Mucosa of gallbladder (tissue), 1 donor: ENCODE results near the gene OR56A1. TPM values are rescaled to one million over a fixed set of nuclear protein-coding genes. Genes with fewer than 3 reads are reported as not detected.

Experiments used
- DNase-seq: peaks from one replicate; pipeline ENCODE4 v3.0.0-alpha.2; 2020; ENCODE audit warnings: low spot score
- total RNA-seq: library from RNA; stranded (reverse); gene quantifications from one replicate; pipeline ENCODE4 v1.2.1, GENCODE V29; 2021
- donor health status: DM: no; HTN: no; CAD: no.

The OR56A1 gene
- total RNA-seq, 1 donor from 2014 or later = 0.03 TPM

DNA sequence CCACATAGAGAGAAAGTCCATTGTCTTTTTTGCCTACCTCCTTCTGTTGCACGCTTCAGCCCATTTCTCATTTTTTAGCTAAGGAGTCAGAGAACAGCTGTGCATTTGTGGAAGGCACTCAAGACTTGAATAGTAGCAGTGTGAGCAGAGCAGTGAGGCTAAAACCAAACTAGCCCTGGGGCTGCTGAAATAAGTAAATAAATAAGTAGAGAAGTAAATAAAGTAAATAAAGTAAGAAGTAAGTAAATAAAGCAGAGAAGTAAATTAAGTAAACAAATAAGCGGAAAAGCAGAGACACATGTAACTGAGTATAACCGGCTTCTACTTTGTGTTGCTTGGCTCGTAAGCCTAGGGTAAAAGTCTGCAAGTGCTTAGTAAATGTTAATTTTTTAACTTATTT is 41.4 kb downstream of the OR56A1 start:
- DNase-seq = no peak

DNA sequence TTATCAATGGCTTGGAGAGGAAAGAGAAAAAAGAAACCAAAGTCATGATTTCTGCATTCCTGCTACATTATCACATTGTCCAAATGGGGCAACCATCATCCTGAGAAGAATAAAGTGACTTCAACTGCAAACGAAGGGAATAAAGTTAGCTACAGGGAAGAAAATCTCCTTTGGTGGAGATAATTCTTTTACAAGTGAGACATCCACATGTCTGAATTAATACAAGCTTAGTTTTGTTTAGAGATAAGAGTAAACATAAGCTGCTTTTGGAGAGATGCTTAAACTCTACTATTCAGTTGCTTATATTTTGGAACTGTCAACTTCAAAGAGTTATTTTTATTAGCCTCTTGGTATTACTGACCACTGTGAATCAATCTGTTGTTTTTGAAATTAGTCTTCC is 43.7 kb downstream of the OR56A1 start, which contains the start of gene OR52L1:
TSS of gene OR52L1 (minus strand) at position 101 of the 400 bp plus-strand sequence. CDS start at position 46, 55 bp downstream.
- no peak for DNase-seq

DNA sequence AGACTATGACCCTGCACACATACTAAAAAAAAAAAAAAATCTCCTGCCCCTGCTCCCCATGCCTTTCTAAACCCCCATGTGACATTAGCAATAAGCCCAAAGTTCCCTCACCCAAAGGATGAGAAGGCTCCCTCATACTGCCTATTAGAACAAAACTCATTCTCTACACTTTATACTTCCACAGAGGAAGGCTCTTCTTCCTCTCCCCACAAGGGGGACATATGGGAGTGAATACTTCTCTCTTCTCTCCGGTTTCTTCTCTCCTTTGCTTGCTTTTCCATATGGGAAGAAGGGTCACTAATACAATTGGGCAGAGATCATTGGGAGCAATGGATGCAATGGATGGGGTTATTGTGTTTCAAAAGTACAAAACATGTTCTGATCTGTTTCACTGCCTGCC is 47.1 kb downstream of the OR56A1 start:
- no peak for DNase-seq

DNA sequence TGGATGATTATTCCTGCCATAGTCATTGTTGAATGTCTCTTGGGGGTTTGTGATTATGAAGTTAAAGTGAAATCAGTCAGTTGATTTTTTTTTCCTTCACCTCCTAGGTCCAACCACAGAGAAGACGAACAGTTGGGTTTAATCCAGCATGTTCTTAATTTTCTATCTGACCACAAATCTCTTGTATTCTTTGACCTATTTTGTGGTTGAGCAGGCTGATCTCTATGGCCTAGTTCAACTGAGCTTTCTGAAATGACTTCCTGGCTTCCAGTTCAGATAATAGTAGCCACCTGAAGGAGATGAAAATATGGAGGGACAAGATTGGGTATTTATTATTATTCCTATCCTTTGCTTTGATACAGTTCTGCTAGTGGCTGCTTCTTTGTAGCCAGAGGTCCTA is 57.0 kb downstream of the OR56A1 start:
- no peak for DNase-seq

Other genes with a start within 250 kb of the OR56A1 start
- not detected for gene OR52N5, start 247.4 kb downstream of the OR56A1 start, total RNA-seq
- not detected for gene OR52N1, start 239.5 kb downstream of the OR56A1 start, total RNA-seq
- gene OR52N2, start 221.8 kb downstream of the OR56A1 start, total RNA-seq = not detected
- not detected for gene OR52E6, start 188.9 kb downstream of the OR56A1 start, total RNA-seq
- not detected for gene OR52E8, start 173.1 kb downstream of the OR56A1 start, total RNA-seq
- not detected for gene OR52E4, start 150.1 kb downstream of the OR56A1 start, total RNA-seq
- not detected for gene OR52E5, start 137.6 kb downstream of the OR56A1 start, total RNA-seq
- gene OR56A3, start 88.5 kb downstream of the OR56A1 start, total RNA-seq = not detected
- not detected for gene OR56A5, start 62.3 kb downstream of the OR56A1 start, total RNA-seq
- gene OR52L1, start 43.8 kb downstream of the OR56A1 start, total RNA-seq = not detected
- 0.06 TPM for gene OR56A4, start 23.8 kb downstream of the OR56A1 start, total RNA-seq
- gene OR56B4, start 76.9 kb upstream of the OR56A1 start, total RNA-seq = not detected
- gene OR52B2, start 139.6 kb upstream of the OR56A1 start, total RNA-seq = not detected
- not detected for gene OR52W1, start 168.5 kb upstream of the OR56A1 start, total RNA-seq
- not detected for gene C11orf42, start 174.8 kb upstream of the OR56A1 start, total RNA-seq
- gene FHIP1B, start 203.9 kb upstream of the OR56A1 start, total RNA-seq = 65.4 TPM
- 0.26 TPM for gene CNGA4, start 208.3 kb upstream of the OR56A1 start, total RNA-seq
- 0.55 TPM for gene CCKBR, start 229.1 kb upstream of the OR56A1 start, total RNA-seq